ENCODE data around the gene ZDHHC8. TPM values are rescaled to one million over a fixed set of nuclear protein-coding genes. Genes with fewer than 3 reads are reported as not detected.

ZDHHC8 gene
- total RNA-seq, 1 donor from 2014 or later, result 88.0 TPM

DNA sequence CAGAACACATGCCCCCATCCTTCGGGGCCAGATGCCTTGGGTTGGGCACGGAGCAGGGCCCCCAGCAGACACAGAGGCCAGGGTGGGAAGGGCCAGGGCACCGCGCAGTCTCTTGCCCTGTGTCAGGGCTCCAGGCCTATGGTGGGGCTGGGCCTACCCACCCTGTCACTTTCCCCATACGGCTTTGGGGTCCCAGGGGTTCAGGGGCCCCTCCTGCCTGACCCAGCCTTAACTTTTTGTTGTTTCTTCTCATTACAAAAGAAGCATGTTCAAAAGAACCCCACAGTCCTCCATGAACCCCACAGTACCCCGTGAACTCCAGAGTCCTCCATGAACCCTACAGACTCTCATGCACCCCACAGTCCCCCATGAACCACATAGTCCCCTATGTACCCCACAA, 52.2 kb downstream of the ZDHHC8 start:
- ATAC-seq, result no peak
- Histone ChIP-seq H3K4me3 (no peak overlapping the region), H3K4me1 (no peaks in the 10 kb centered on the region), H3K27me3 (no peaks in the 10 kb centered on the region), H3K9me3 (no peaks in the 10 kb centered on the region), H3K36me3 (no peaks in the 10 kb centered on the region), H3K27ac (no peak overlapping the region)
- intact Hi-C loops (cut with DNase I), result no loop called here
- no peak for DNase-seq
- no peak for TF ChIP-seq CTCF (IDR thresholded peaks at IDR 0.05)

DNA sequence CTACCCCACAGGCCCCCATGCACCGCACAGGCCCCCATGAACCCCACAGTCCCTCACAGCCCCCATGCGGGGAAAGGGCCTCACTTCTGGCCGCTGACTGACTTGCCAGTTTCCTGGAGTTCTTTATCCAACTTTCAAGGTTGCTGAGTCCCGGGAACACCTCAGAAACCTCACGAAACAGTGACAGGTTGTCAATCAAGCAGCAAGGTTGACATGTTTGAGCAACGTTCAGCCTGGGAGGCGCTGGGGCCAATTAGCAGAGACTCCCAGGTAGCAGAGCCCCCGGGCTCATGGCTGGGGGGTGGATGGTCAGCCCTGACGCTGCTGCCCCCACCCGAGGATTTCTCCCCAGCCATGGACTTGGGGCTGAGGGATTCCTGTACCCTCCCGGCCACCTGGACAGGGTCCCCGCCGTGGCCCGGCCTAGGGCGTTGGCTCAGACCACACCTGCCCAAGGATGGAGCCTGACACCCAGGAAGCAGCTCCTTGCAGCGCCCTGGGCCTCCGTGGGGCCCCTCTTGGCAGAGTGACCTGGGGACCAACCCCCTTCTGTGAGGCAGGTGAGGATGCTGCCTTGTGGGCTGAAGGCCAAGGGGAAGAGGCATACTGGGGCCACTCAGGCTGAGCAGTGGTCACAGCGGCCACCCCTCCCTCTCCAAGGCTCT, 53.0 kb downstream of the ZDHHC8 start:
- no peaks in the 10 kb centered on the region for H3K9me3 ChIP-seq
- ATAC-seq (no peak), DNase-seq (no peak)
- intact Hi-C loops (cut with DNase I), result no loop called here
- no peaks in the 10 kb centered on the region for H3K36me3 ChIP-seq
- H3K4me3 ChIP-seq, result no peak overlapping the region
- no peak overlapping the region for H3K27ac ChIP-seq
- H3K4me1 ChIP-seq, result no peaks in the 10 kb centered on the region
- TF ChIP-seq CTCF (IDR thresholded peaks at IDR 0.05), result no peak
- no peaks in the 10 kb centered on the region for H3K27me3 ChIP-seq

- ATAC-seq (no peak), DNase-seq (no peak)
- Histone ChIP-seq H3K9me3 (no peaks in the 10 kb centered on the region), H3K4me3 (no peak overlapping the region), H3K27ac (no peak overlapping the region), H3K36me3 (no peaks in the 10 kb centered on the region), H3K4me1 (no peaks in the 10 kb centered on the region), H3K27me3 (no peaks in the 10 kb centered on the region)
- TF ChIP-seq CTCF (IDR thresholded peaks at IDR 0.05), result no peak
- intact Hi-C loops (cut with DNase I), result no loop called here
Measured at GRCh38 chr22:20185750-20186149, 54.1 kb downstream of the ZDHHC8 start.

- Histone ChIP-seq H3K27ac (no peak overlapping the region), H3K4me1 (no peaks in the 10 kb centered on the region), H3K27me3 (no peaks in the 10 kb centered on the region), H3K36me3 (no peaks in the 10 kb centered on the region), H3K9me3 (no peaks in the 10 kb centered on the region), H3K4me3 (no peak overlapping the region)
- no peak for TF ChIP-seq CTCF (IDR thresholded peaks at IDR 0.05)
- intact Hi-C loops (cut with DNase I), result no loop called here
- no peak for ATAC-seq
- no peak for DNase-seq
Measured at GRCh38 chr22:20186183-20186870, 54.7 kb downstream of the ZDHHC8 start.

- H3K9me3 ChIP-seq, result no peaks in the 10 kb centered on the region
- TF ChIP-seq CTCF (IDR thresholded peaks at IDR 0.05), result no peak
- H3K36me3 ChIP-seq, result no peaks in the 10 kb centered on the region
- H3K4me1 ChIP-seq, result no peaks in the 10 kb centered on the region
- intact Hi-C loops (cut with DNase I), result no loop called here
- H3K27ac ChIP-seq, result no peak overlapping the region
- DNase-seq (no peak), ATAC-seq (no peak)
- no peak overlapping the region for H3K4me3 ChIP-seq
- H3K27me3 ChIP-seq, result no peaks in the 10 kb centered on the region
Measured at GRCh38 chr22:20186871-20187546, 55.4 kb downstream of the ZDHHC8 start.

Data from upper lobe of right lung (tissue), 1 donor.